K562 (cell line): ENCODE results near the gene VPS37D. TPM values are rescaled to one million over a fixed set of nuclear protein-coding genes. Genes with fewer than 3 reads are reported as not detected.

Experiments used
- ASH1L ChIP-seq: fragments of 450-650 bp; IDR thresholded peaks from 2 replicates; pipeline ENCODE4 v1.6.1; 2018; ENCODE audit warnings: borderline replicate concordance, mild to moderate bottlenecking, low read depth; ENCODE audit not compliant: partially characterized antibody
- ATF1 ChIP-seq, 2 experiments: fragments of 450-650 bp in 1 of 2; IDR thresholded peaks; 2 replicates each; pipeline ENCODE4 v1.6.1; 2016; ENCODE audit warnings: missing compliant biosample characterization in 1 of 2, missing genetic modification characterization in 1 of 2
- GATA2 ChIP-seq: sonication (generic); formaldehyde crosslinking; IDR thresholded peaks from 2 replicates; pipeline ENCODE4 v1.4.0; 2020; ENCODE audit warnings: mild to moderate bottlenecking, missing genetic modification reagents
- IFI16 ChIP-seq: fragments of 250-450 bp; sonication (Bioruptor Pico); IDR thresholded peaks from 2 replicates; pipeline ENCODE4 v2.1.2; 2022; ENCODE audit warnings: mild to moderate bottlenecking, inconsistent platforms
- ILF3 ChIP-seq: fragments of 450-650 bp; IDR thresholded peaks from 2 replicates; pipeline ENCODE4 v1.6.1; 2018; ENCODE audit warnings: antibody characterized with exemption, mild to moderate bottlenecking, moderate library complexity, borderline replicate concordance
- MED1 ChIP-seq: sonication (generic); formaldehyde crosslinking; IDR thresholded peaks from 2 replicates; pipeline ENCODE4 v1.8.1; 2023; ENCODE audit warnings: missing genetic modification reagents, borderline replicate concordance
- MEIS2 ChIP-seq: fragments of 450-650 bp; IDR thresholded peaks from 2 replicates; pipeline ENCODE4 v1.6.1; 2014; ENCODE audit warnings: mild to moderate bottlenecking; ENCODE audit not compliant: partially characterized antibody
- NFYB ChIP-seq: IDR thresholded peaks from 2 replicates; pipeline ENCODE4 v1.6.1; 2011; ENCODE audit warnings: mild to moderate bottlenecking, moderate library complexity; ENCODE audit not compliant: insufficient read length; ENCODE audit errors: extremely low read depth
- ZFP36 ChIP-seq: fragments of 150-350 bp; IDR thresholded peaks from 2 replicates; pipeline ENCODE4 v1.6.1; 2018; ENCODE audit warnings: low read length, low read depth; ENCODE audit not compliant: partially characterized antibody
- ZNF76 ChIP-seq: fragments of 250-450 bp; sonication (Bioruptor Pico); IDR thresholded peaks from 2 replicates; pipeline ENCODE4 v1.4.0; 2020; ENCODE audit warnings: mild to moderate bottlenecking, moderate library complexity, borderline replicate concordance
- ZNF77 ChIP-seq: fragments of 250-450 bp; sonication (Bioruptor Pico); IDR thresholded peaks from 2 replicates; pipeline ENCODE4 v1.5.0; 2020
- polyA plus RNA-seq, 8 experiments: library from polyadenylated mRNA; depleted of rRNA in 4 of 8; stranded (reverse) in 5 of 8; unstranded in 3 of 8; fragments of >200 nt; fragmentation: Nextera tagmentation in 2 of 8; fragmentation: Illumina TruSeq in 1 of 8; extraction: Ambion mirVana in 2 of 8; extraction: Trizol in 1 of 8; gene quantifications; 2 replicates each; pipeline versions ENCODE4 v1.2.1 to v1.2.3, GENCODE V29; 2011 to 2014; ENCODE audit warnings: inconsistent platforms in 1 of 8, missing spikeins in 1 of 8
- total RNA-seq, 7 experiments: library from RNA; depleted of rRNA in 6 of 7; stranded (reverse); fragments of >200 nt in 6 of 7; fragmentation: Illumina TruSeq in 2 of 7; extraction: Trizol in 2 of 7; gene quantifications; 2 replicates each; pipeline versions ENCODE4 v1.2.1 to v1.2.3, GENCODE V29; 2011 to 2021; ENCODE audit warnings: low replicate concordance in 1 of 7
- TF ChIP-seq, protein P1 (sequence below): fragments of 450-650 bp; IDR thresholded peaks from 2 replicates; pipeline ENCODE4 v1.6.1; 2016; ENCODE audit warnings: low read depth
- TF ChIP-seq, protein P2 (sequence below), 2 experiments: fragments of 450-650 bp in 1 of 2; IDR thresholded peaks; 2 replicates each; pipeline ENCODE4 v1.6.1; 2011 to 2017; ENCODE audit warnings: low read depth in 2 of 2, antibody characterized with exemption in 1 of 2, borderline replicate concordance in 1 of 2, low read length in 1 of 2, mild to moderate bottlenecking in 1 of 2, mixed read lengths in 1 of 2; ENCODE audit not compliant: control insufficient read depth in 1 of 2
- TF ChIP-seq, protein P3 (sequence below): sonication (generic); formaldehyde crosslinking; IDR thresholded peaks from 2 replicates; pipeline ENCODE4 v1.8.0; 2022; ENCODE audit warnings: mild to moderate bottlenecking, low read depth, missing genetic modification reagents

The VPS37D gene
- total and polyA plus RNA-seq, 9 of the 15 experiments (the other 6 are each of a cell fraction or from before 2014, with no cell fraction given) = 0.25 to 2.3 (median 1.0) TPM; not detected in 3

DNA sequence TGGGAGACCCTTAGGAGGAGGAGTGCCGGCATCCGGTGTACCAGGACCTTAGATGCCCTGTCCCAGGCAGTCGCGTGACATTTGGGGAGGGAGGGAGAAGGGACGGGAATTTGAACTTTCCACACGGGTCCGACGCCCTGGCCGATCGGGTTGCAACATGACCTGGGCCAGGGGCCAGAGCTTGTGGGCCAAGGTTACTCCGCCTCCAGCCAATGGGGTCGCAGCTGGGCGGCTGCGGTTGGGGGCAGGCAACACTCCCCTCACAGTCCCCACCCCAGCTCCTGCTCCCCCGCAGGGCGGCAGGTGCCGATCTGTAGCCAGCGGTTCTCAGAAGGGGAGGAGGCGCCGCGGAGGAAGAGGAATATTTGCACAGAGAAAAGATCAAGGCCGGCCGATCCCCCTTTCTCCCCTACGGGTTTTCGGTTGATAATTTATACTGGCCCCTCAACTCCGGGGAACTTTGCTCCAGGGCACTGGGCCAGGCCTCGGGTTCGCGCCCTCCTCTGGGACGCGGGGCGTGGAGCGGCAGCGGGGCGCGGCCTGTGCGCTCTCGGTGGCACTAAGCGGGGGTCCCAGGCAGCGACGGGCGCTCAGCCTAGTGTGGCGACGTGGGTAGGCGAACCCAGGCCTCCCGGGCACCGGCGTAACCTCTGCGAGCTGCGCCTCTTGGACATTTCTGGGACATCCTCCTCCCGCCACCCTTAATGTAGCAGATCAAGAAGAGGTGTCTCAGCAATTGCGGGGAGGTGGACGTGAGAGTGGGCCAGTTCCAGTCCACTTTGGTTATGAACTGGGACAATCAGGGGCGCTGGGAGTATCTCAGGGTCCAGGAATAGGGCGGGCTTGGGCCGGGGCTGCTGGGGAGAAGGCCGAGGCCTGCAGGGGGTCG is 44.5 kb upstream of the VPS37D start (continued):
- TF ChIP-seq, protein P1, sequence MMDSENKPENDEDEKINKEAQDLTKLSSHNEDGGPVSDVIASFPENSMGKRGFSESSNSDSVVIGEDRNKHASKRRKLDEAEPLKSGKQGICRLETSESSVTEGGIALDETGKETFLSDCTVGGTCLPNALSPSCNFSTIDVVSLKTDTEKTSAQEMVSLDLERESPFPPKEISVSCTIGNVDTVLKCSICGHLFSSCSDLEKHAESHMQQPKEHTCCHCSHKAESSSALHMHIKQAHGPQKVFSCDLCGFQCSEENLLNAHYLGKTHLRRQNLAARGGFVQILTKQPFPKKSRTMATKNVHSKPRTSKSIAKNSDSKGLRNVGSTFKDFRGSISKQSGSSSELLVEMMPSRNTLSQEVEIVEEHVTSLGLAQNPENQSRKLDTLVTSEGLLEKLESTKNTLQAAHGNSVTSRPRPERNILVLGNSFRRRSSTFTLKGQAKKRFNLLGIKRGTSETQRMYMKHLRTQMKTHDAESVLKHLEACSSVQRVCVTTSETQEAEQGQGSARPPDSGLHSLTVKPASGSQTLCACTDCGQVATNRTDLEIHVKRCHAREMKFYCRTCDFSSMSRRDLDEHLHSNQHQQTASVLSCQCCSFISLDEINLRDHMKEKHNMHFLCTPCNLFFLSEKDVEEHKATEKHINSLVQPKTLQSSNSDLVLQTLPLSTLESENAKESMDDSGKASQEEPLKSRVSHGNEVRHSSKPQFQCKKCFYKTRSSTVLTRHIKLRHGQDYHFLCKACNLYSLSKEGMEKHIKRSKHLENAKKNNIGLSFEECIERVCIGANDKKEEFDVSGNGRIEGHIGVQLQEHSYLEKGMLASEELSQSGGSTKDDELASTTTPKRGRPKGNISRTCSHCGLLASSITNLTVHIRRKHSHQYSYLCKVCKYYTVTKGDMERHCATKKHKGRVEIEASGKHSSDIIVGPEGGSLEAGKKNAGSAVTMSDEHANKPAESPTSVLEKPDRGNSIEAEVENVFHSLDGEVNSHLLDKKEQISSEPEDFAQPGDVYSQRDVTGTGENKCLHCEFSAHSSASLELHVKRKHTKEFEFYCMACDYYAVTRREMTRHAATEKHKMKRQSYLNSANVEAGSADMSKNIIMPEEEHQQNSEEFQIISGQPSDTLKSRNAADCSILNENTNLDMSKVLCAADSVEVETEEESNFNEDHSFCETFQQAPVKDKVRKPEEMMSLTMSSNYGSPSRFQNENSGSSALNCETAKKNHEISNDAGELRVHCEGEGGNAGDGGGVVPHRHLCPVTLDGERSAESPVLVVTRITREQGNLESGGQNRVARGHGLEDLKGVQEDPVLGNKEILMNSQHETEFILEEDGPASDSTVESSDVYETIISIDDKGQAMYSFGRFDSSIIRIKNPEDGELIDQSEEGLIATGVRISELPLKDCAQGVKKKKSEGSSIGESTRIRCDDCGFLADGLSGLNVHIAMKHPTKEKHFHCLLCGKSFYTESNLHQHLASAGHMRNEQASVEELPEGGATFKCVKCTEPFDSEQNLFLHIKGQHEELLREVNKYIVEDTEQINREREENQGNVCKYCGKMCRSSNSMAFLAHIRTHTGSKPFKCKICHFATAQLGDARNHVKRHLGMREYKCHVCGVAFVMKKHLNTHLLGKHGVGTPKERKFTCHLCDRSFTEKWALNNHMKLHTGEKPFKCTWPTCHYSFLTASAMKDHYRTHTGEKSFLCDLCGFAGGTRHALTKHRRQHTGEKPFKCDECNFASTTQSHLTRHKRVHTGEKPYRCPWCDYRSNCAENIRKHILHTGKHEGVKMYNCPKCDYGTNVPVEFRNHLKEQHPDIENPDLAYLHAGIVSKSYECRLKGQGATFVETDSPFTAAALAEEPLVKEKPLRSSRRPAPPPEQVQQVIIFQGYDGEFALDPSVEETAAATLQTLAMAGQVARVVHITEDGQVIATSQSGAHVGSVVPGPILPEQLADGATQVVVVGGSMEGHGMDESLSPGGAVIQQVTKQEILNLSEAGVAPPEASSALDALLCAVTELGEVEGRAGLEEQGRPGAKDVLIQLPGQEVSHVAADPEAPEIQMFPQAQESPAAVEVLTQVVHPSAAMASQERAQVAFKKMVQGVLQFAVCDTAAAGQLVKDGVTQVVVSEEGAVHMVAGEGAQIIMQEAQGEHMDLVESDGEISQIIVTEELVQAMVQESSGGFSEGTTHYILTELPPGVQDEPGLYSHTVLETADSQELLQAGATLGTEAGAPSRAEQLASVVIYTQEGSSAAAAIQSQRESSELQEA = no peak
- TF ChIP-seq, protein P2, sequence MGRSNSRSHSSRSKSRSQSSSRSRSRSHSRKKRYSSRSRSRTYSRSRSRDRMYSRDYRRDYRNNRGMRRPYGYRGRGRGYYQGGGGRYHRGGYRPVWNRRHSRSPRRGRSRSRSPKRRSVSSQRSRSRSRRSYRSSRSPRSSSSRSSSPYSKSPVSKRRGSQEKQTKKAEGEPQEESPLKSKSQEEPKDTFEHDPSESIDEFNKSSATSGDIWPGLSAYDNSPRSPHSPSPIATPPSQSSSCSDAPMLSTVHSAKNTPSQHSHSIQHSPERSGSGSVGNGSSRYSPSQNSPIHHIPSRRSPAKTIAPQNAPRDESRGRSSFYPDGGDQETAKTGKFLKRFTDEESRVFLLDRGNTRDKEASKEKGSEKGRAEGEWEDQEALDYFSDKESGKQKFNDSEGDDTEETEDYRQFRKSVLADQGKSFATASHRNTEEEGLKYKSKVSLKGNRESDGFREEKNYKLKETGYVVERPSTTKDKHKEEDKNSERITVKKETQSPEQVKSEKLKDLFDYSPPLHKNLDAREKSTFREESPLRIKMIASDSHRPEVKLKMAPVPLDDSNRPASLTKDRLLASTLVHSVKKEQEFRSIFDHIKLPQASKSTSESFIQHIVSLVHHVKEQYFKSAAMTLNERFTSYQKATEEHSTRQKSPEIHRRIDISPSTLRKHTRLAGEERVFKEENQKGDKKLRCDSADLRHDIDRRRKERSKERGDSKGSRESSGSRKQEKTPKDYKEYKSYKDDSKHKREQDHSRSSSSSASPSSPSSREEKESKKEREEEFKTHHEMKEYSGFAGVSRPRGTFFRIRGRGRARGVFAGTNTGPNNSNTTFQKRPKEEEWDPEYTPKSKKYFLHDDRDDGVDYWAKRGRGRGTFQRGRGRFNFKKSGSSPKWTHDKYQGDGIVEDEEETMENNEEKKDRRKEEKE (IDR thresholded peaks at IDR 0.05; ENCODE audit: borderline replicate concordance in 1 of 2, control insufficient read depth in 1 of 2, low read depth in 2 of 2, low read length in 1 of 2) = no peak
- no peak for TF ChIP-seq ASH1L
- TF ChIP-seq IFI16 (CRISPR knock-in tag) = no peak
- TF ChIP-seq MED1 (CRISPR knock-in tag) = no peak
- TF ChIP-seq NFYB = peak; percentile 8
- TF ChIP-seq ZNF77 = no peak
- TF ChIP-seq ZFP36 = no peak
- no peak for TF ChIP-seq ILF3
- TF ChIP-seq, protein P3, sequence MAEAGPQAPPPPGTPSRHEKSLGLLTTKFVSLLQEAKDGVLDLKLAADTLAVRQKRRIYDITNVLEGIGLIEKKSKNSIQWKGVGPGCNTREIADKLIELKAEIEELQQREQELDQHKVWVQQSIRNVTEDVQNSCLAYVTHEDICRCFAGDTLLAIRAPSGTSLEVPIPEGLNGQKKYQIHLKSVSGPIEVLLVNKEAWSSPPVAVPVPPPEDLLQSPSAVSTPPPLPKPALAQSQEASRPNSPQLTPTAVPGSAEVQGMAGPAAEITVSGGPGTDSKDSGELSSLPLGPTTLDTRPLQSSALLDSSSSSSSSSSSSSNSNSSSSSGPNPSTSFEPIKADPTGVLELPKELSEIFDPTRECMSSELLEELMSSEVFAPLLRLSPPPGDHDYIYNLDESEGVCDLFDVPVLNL = no peak
- TF ChIP-seq GATA2 (CRISPR knock-in tag) = 0 out of 2 replicates have a peak, but pooled peaks have one; percentile 13
- TF ChIP-seq MEIS2 = no peak
- no peak for TF ChIP-seq ZNF76
- TF ChIP-seq ATF1 (CRISPR knock-in tag; IDR thresholded peaks at IDR 0.05) = no peak
- TF ChIP-seq ATF1 (tag; IDR thresholded peaks at IDR 0.05) = peak; percentile 22; the same call in 1 of the 2 replicates
